ENCODE results near the gene ZBED4.

Gene ZBED4

DNA sequence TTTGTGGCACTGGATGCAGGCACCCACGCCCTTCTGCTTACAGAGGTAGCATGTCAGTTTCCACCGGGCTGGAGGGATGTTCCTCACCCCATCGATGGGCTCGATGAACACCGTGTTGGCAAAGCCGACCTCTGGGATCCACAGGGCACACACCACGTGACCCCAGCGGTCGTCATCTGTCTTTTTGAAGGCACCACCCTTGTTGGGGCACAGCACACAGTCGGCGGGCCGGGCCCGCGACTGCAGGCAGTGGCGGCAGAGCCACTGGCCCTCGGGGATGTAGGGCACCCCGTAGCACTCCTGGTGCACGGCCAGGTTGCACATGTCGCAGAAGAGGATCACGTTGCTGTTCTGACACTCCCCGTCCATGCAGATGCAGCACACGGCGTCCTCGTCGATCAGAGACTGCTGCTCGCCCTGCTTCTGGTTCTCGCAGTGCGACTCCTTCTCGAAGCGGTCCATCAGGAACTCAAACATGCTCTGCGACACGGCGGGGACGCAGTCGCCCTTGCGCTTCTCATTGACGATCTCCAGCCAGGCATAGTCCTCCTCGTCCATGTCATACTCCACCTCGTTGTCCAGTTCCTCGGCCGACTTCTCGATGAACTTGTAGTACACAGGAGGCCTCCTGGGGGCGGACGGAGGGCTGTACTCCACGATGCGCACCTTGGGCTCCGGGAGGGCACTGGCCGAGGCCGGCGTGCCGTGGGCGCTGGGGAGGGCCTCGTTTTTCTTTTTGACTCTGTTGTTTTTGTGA, 30.2 kb upstream of the ZBED4 start:
- no peak for TF ChIP-seq YY1 (IDR thresholded peaks at IDR 0.05; ENCODE audit: insufficient read depth, insufficient read length)
- TF ChIP-seq ZNF274 (IDR thresholded peaks at IDR 0.05; ENCODE audit: low read depth, low read length) = no peak
- TF ChIP-seq SUZ12 (IDR thresholded peaks at IDR 0.05; ENCODE audit: extremely low read depth, insufficient read depth, insufficient read length) = no peak
- peaks cover 5% of the 10 kb centered on the region for H3K4me1 ChIP-seq (ENCODE audit: insufficient read depth, insufficient read length)
- H3K27me3 ChIP-seq (ENCODE audit: insufficient read depth, insufficient read length) = no peaks in the 10 kb centered on the region
- H3K9ac ChIP-seq (ENCODE audit: insufficient read length, low read depth) = no peak overlapping the region
- no peak overlapping the region for H3K4me3 ChIP-seq (ENCODE audit: insufficient read length, low read depth)
- peaks cover 16% of the 10 kb centered on the region; the same call in 1 of the 2 replicates for H3K9me3 ChIP-seq (ENCODE audit: insufficient read depth, low read length)
- no peak for DNase-seq (ENCODE audit: low read depth, low spot score)
- peaks cover 63% of the 10 kb centered on the region for H3K36me3 ChIP-seq (ENCODE audit: insufficient read depth, insufficient read length, low read length)

DNA sequence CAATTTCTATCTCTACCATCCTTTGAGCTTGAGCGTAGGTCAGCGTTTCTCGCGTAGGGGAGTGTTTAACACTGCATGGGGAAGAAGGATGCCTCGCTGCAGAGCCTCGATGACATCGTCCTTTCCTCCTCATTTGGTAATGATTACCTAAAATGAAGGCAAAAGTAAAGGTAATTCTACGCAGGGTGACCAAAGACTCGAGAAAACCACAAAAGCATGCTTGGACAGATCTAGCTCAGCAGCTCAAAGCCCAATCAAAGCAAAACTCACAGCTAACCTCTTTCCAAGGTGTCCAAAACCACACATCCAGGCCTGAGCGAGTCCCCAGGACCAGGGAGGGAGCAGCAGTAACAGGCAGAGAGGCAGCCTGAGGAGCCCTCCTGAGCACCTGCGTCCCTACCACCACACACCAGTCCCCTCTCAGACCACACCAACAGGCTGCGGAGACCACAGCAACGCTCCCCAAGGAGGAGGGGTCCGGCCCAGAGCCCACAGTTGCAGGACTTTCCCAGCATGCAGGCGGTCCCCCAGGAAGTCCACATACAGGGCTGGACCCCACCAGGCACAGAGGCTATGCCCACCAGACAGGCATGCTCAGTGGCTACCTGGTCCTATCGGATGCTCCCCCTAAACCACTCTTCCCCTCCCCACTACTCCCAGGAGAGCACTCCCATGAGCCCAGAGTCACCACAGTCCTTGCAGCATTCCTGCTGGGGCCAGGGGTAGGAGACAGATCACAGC, 29.3 kb upstream of the ZBED4 start:
- Histone ChIP-seq H3K9me3 (ENCODE audit: insufficient read depth, low read length) (peaks cover 25% of the 10 kb centered on the region; the same call in 1 of the 2 replicates), H3K27me3 (ENCODE audit: insufficient read depth, insufficient read length) (no peaks in the 10 kb centered on the region), H3K36me3 (ENCODE audit: insufficient read depth, insufficient read length, low read length) (peaks cover 63% of the 10 kb centered on the region), H3K9ac (ENCODE audit: insufficient read length, low read depth) (no peak overlapping the region), H3K4me3 (ENCODE audit: insufficient read length, low read depth) (no peak overlapping the region), H3K4me1 (ENCODE audit: insufficient read depth, insufficient read length) (peaks cover 5% of the 10 kb centered on the region)
- no peak for DNase-seq (ENCODE audit: low read depth, low spot score)
- TF ChIP-seq ZNF274 (IDR thresholded peaks at IDR 0.05; ENCODE audit: low read depth, low read length) (no peak), SUZ12 (IDR thresholded peaks at IDR 0.05; ENCODE audit: extremely low read depth, insufficient read depth, insufficient read length) (no peak), YY1 (IDR thresholded peaks at IDR 0.05; ENCODE audit: insufficient read depth, insufficient read length) (no peak)

DNA sequence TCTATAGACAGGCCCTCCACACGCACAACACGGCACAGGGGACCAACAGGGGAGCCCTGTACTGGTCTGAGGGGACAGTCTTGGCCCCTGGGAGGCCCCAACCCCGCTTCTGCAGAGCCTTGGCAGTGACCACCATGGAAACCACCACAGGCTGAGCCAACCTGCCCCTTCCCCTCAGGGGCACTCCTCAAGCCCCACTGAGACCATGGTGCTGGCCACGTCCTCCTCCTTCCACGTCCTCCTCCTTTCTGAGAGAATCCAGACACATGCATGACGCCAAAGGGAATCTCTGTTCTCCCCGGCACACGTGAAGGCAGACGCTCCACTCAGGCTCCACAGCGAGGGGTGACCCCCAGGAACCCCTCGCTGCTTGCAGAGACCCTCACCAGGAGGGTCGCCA, 28.7 kb upstream of the ZBED4 start:
- Histone ChIP-seq H3K27me3 (ENCODE audit: insufficient read depth, insufficient read length) (no peaks in the 10 kb centered on the region), H3K9me3 (ENCODE audit: insufficient read depth, low read length) (peaks cover 31% of the 10 kb centered on the region; the same call in 1 of the 2 replicates), H3K9ac (ENCODE audit: insufficient read length, low read depth) (no peak overlapping the region), H3K4me1 (ENCODE audit: insufficient read depth, insufficient read length) (peaks cover 5% of the 10 kb centered on the region), H3K4me3 (ENCODE audit: insufficient read length, low read depth) (no peak overlapping the region), H3K36me3 (ENCODE audit: insufficient read depth, insufficient read length, low read length) (peaks cover 65% of the 10 kb centered on the region)
- no peak for DNase-seq (ENCODE audit: low read depth, low spot score)
- TF ChIP-seq SUZ12 (IDR thresholded peaks at IDR 0.05; ENCODE audit: extremely low read depth, insufficient read depth, insufficient read length) (no peak), YY1 (IDR thresholded peaks at IDR 0.05; ENCODE audit: insufficient read depth, insufficient read length) (no peak), ZNF274 (IDR thresholded peaks at IDR 0.05; ENCODE audit: low read depth, low read length) (no peak)

DNA sequence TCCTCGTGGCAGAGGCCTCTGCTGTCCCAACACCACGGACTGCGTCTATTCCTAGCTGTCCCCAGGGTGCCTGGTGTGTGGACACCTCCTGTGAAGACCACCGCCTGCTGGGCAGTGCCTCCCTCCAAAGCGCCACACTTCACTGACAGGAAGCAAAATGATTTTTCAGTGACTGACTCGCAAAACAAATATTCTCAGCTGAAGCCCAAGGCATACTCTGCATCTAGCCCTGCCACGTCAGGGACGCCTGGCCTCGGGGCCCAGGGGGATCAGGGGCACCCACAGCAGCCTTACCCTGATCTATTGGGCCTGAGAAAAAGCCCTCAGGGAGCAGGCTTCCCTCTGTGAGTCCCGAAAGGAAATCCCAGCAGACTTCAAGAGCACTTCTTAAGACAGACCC, 28.2 kb upstream of the ZBED4 start:
- H3K9me3 ChIP-seq (ENCODE audit: insufficient read depth, low read length) = peaks cover 33% of the 10 kb centered on the region; the same call in 1 of the 2 replicates
- no peak overlapping the region for H3K4me3 ChIP-seq (ENCODE audit: insufficient read length, low read depth)
- peaks cover 60% of the 10 kb centered on the region for H3K36me3 ChIP-seq (ENCODE audit: insufficient read depth, insufficient read length, low read length)
- H3K27me3 ChIP-seq (ENCODE audit: insufficient read depth, insufficient read length) = no peaks in the 10 kb centered on the region
- TF ChIP-seq YY1 (IDR thresholded peaks at IDR 0.05; ENCODE audit: insufficient read depth, insufficient read length) = no peak
- no peak for TF ChIP-seq SUZ12 (IDR thresholded peaks at IDR 0.05; ENCODE audit: extremely low read depth, insufficient read depth, insufficient read length)
- no peak for DNase-seq (ENCODE audit: low read depth, low spot score)
- H3K9ac ChIP-seq (ENCODE audit: insufficient read length, low read depth) = peak overlapping the region; percentile 32
- H3K4me1 ChIP-seq (ENCODE audit: insufficient read depth, insufficient read length) = peaks cover 5% of the 10 kb centered on the region

DNA sequence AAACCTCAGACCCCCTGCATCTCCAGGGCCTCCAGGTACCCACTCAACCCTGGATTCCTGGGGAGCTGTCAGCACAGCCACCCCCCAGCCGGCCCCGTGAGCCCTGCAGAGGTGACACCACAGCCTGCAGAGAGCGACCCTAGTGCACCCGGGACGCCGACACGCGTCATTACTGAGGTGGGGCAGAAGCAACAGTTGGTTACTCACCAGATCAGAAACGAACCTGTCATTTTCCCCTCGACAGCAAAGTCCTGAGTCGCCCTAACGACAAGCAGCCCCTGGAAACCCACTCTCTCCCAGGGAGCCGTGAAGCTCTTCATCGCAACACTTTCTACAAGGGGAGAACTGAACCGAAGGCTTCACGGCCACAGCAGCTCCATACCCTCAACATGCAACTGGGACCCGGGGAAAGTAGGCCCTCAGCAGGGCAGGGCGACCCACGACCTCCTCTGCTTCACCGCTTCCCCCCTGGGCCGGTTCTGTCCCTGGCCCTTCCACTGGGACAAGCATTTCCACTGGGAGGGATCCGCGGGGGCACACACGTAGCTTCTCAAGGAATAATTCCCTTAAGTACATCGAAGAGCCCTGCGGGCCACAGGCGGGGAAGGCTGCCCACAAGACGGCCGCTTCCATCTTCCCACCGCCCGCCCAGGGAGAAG, 27.6 kb upstream of the ZBED4 start:
- TF ChIP-seq YY1 (IDR thresholded peaks at IDR 0.05; ENCODE audit: insufficient read depth, insufficient read length) (no peak), SUZ12 (IDR thresholded peaks at IDR 0.05; ENCODE audit: extremely low read depth, insufficient read depth, insufficient read length) (no peak), ZNF274 (IDR thresholded peaks at IDR 0.05; ENCODE audit: low read depth, low read length) (no peak)
- Histone ChIP-seq H3K9me3 (ENCODE audit: insufficient read depth, low read length) (peaks cover 33% of the 10 kb centered on the region; the same call in 1 of the 2 replicates), H3K4me3 (ENCODE audit: insufficient read length, low read depth) (peak overlapping the region; percentile 75), H3K27me3 (ENCODE audit: insufficient read depth, insufficient read length) (no peaks in the 10 kb centered on the region), H3K9ac (ENCODE audit: insufficient read length, low read depth) (peak overlapping the region; percentile 88), H3K4me1 (ENCODE audit: insufficient read depth, insufficient read length) (peaks cover 5% of the 10 kb centered on the region), H3K36me3 (ENCODE audit: insufficient read depth, insufficient read length, low read length) (peaks cover 54% of the 10 kb centered on the region)
- DNase-seq (ENCODE audit: low read depth, low spot score) = no peak

DNA sequence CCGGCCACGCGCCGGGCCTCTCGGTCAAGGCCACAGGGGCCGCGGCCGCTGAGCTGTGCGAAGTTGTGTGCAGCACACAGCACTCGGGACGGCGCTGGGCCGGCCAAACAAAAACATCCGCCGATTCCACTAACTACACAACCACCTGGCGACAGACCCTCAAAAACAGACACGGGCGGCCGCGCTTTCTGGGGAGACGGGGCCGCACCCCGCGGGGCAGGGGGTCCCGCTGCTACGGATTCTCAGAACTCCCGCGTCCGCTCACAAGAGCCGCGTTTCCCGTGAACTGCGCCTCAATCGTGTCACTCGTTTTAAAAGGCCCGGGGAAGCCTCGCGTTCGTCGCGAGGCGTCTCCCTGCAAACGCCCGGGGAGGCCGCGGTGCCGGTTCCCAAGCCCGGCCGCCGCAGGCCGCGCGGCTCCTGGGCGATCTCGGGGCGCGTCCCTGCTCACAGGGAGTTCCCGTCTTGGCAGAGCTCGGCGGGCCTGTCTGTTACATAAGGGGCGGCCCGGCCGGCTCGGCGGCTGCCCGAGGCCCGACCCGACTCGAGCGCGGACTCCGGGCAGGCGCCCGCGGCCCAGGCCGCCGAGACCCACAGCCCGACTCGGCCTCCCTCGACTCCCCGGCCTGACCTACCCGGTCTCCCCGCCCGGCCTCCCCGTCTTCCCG, 26.9 kb upstream of the ZBED4 start:
- peak overlapping the region; percentile 75 for H3K4me3 ChIP-seq (ENCODE audit: insufficient read length, low read depth)
- DNase-seq (ENCODE audit: low read depth, low spot score) = no peak
- peaks cover 47% of the 10 kb centered on the region for H3K36me3 ChIP-seq (ENCODE audit: insufficient read depth, insufficient read length, low read length)
- no peaks in the 10 kb centered on the region for H3K27me3 ChIP-seq (ENCODE audit: insufficient read depth, insufficient read length)
- H3K4me1 ChIP-seq (ENCODE audit: insufficient read depth, insufficient read length) = peaks cover 5% of the 10 kb centered on the region
- no peak for TF ChIP-seq YY1 (IDR thresholded peaks at IDR 0.05; ENCODE audit: insufficient read depth, insufficient read length)
- TF ChIP-seq ZNF274 (IDR thresholded peaks at IDR 0.05; ENCODE audit: low read depth, low read length) = no peak
- no peak for TF ChIP-seq SUZ12 (IDR thresholded peaks at IDR 0.05; ENCODE audit: extremely low read depth, insufficient read depth, insufficient read length)
- peaks cover 40% of the 10 kb centered on the region; the same call in 1 of the 2 replicates for H3K9me3 ChIP-seq (ENCODE audit: insufficient read depth, low read length)
- peak overlapping the region; percentile 88 for H3K9ac ChIP-seq (ENCODE audit: insufficient read length, low read depth)
